Glutamatergic neuron (in vitro differentiated cells): ENCODE data around the gene ASB13. TPM values are rescaled to one million over a fixed set of nuclear protein-coding genes. Genes with fewer than 3 reads are reported as not detected.

Experiments used
- DNase-seq: peaks from one replicate; pipeline ENCODE4 v3.0.0; 2022
- H3K27ac Mint-ChIP-seq: one replicate; pipeline ENCODE4 v1.8.0; 2020; ENCODE audit warnings: mild to moderate bottlenecking, mixed read lengths, inconsistent platforms; ENCODE audit not compliant: unreplicated experiment
- H3K27me3 Mint-ChIP-seq: one replicate; pipeline ENCODE4 v1.8.0; 2020; ENCODE audit warnings: mild to moderate bottlenecking, moderate library complexity, mixed read lengths, inconsistent platforms; ENCODE audit not compliant: unreplicated experiment
- H3K36me3 Mint-ChIP-seq: one replicate; pipeline ENCODE4 v1.8.0; 2020; ENCODE audit warnings: mild to moderate bottlenecking, mixed read lengths, inconsistent platforms; ENCODE audit not compliant: unreplicated experiment
- H3K4me1 Mint-ChIP-seq: one replicate; pipeline ENCODE4 v1.8.0; 2020; ENCODE audit warnings: mild to moderate bottlenecking, low read depth, mixed read lengths, inconsistent platforms; ENCODE audit not compliant: unreplicated experiment
- H3K4me3 Mint-ChIP-seq: one replicate; pipeline ENCODE4 v1.8.0; 2020; ENCODE audit warnings: mild to moderate bottlenecking, mixed read lengths, inconsistent platforms; ENCODE audit not compliant: unreplicated experiment
- H3K9me3 Mint-ChIP-seq: one replicate; pipeline ENCODE4 v1.8.0; 2020; ENCODE audit warnings: mild to moderate bottlenecking, moderate library complexity, mixed read lengths, inconsistent platforms; ENCODE audit not compliant: unreplicated experiment
- CTCF ChIP-seq: fragments of 200-600 bp; sonication (generic); IDR thresholded peaks from one replicate; pipeline ENCODE4 v1.5.0; 2021; ENCODE audit not compliant: partially characterized antibody, unreplicated experiment
- total RNA-seq: library from RNA; stranded (reverse); fragmentation: NEBNext Ultra II Directional; extraction: Animal tissue kit (Norgen Biotek cat#: 25700); gene quantifications from one replicate; pipeline ENCODE4 v1.2.1, GENCODE V29; 2021; ENCODE audit not compliant: unreplicated experiment

Gene ASB13
- total RNA-seq, 1 donor from 2014 or later = 13.9 TPM

- Mint-ChIP-seq H3K27ac (no peak overlapping the region), H3K36me3 (peaks cover 4% of the 10 kb centered on the region), H3K4me1 (peaks cover 17% of the 10 kb centered on the region), H3K4me3 (no peak overlapping the region), H3K9me3 (peaks cover 6% of the 10 kb centered on the region), H3K27me3 (peaks cover 4% of the 10 kb centered on the region)
- no peak for TF ChIP-seq CTCF
- DNase-seq = no peak
These were observed 45.4 kb downstream of the ASB13 start for GRCh38 chr10:5620966-5621365.

- no peak for TF ChIP-seq CTCF
- H3K36me3 Mint-ChIP-seq = peaks cover 4% of the 10 kb centered on the region
- H3K4me1 Mint-ChIP-seq = peaks cover 14% of the 10 kb centered on the region
These were observed 46.1 kb downstream of the ASB13 start for GRCh38 chr10:5620223-5620721.

GRCh38 chr10:5619362-5620211, 46.8 kb downstream of the ASB13 start:
- peaks cover 3% of the 10 kb centered on the region for H3K27me3 Mint-ChIP-seq
- TF ChIP-seq CTCF = no peak
- no peak for DNase-seq
- no peak overlapping the region for H3K4me3 Mint-ChIP-seq
- no peak overlapping the region for H3K27ac Mint-ChIP-seq
- peaks cover 6% of the 10 kb centered on the region for H3K9me3 Mint-ChIP-seq
- H3K4me1 Mint-ChIP-seq = peaks cover 16% of the 10 kb centered on the region
- H3K36me3 Mint-ChIP-seq = peaks cover 4% of the 10 kb centered on the region

More at GRCh38 chr10:5620223-5620721, 46.1 kb downstream of the ASB13 start:
- Mint-ChIP-seq H3K27me3 (peaks cover 3% of the 10 kb centered on the region), H3K4me3 (no peak overlapping the region), H3K9me3 (peaks cover 6% of the 10 kb centered on the region), H3K27ac (no peak overlapping the region)
- no peak for DNase-seq

GRCh38 chr10:5618829-5619228, 47.6 kb downstream of the ASB13 start:
- H3K27me3 Mint-ChIP-seq = no peaks in the 10 kb centered on the region
- peaks cover 4% of the 10 kb centered on the region for H3K36me3 Mint-ChIP-seq
- no peak for DNase-seq
- peaks cover 16% of the 10 kb centered on the region for H3K4me1 Mint-ChIP-seq
- no peak overlapping the region for H3K27ac Mint-ChIP-seq
- no peak for TF ChIP-seq CTCF
- peaks cover 6% of the 10 kb centered on the region for H3K9me3 Mint-ChIP-seq
- H3K4me3 Mint-ChIP-seq = no peak overlapping the region

GRCh38 chr10:5618042-5618441, 48.4 kb downstream of the ASB13 start:
- H3K27ac Mint-ChIP-seq = no peak overlapping the region

More at GRCh38 chr10:5618042-5618441, 48.4 kb downstream of the ASB13 start:
- no peak overlapping the region for H3K4me3 Mint-ChIP-seq
- H3K9me3 Mint-ChIP-seq = peaks cover 6% of the 10 kb centered on the region
- H3K27me3 Mint-ChIP-seq = no peaks in the 10 kb centered on the region
- no peak for DNase-seq
- TF ChIP-seq CTCF = no peak
- H3K4me1 Mint-ChIP-seq = peaks cover 16% of the 10 kb centered on the region
- H3K36me3 Mint-ChIP-seq = peaks cover 4% of the 10 kb centered on the region
